Smooth muscle cell of trachea (primary cell): Measurements from ENCODE around the gene CSKMT. TPM values are rescaled to one million over a fixed set of nuclear protein-coding genes. Genes with fewer than 3 reads are reported as not detected.

ENCODE experiments used
- total RNA-seq: library from RNA; depleted of rRNA; stranded (reverse); fragments of >200 nt; gene quantifications from 2 replicates; pipeline ENCODE4 v1.2.1, GENCODE V29; 2014

CSKMT gene
- 5.2 and 7.8 TPM in 2 replicates for total RNA-seq

GRCh38 chr11:62665075-62665598, at the start of gene CSKMT, which contains the start of gene C11orf98:
Gene CSKMT (plus strand): TSS chr11:62665312. CDS start chr11:62665880, 568 bp downstream.
Gene C11orf98 (minus strand): TSS chr11:62665210. CDS start chr11:62665169, 41 bp downstream.

GRCh38 chr11:62621567-62622470, 43.3 kb upstream of the CSKMT start, which contains the start of gene B3GAT3:
Gene B3GAT3 (minus strand): TSS chr11:62621986. CDS start chr11:62621947, 39 bp downstream.

GRCh38 chr11:62645946-62646824, 18.9 kb upstream of the CSKMT start, which contains the start of gene GANAB:
Gene GANAB (minus strand): TSS chr11:62646613. CDS start chr11:62646599, 14 bp downstream.

GRCh38 chr11:62671608-62672389, 6.7 kb downstream of the CSKMT start, which contains the start of the genes LBHD1 and UQCC3:
Gene LBHD1 (minus strand): TSS chr11:62672267. CDS start chr11:62670031, 2,236 bp downstream.
Gene UQCC3 (plus strand): TSS chr11:62671673. CDS start chr11:62671746, 73 bp downstream.

GRCh38 chr11:62678770-62679696, 13.9 kb downstream of the CSKMT start, which contains the start of gene UBXN1:
Gene UBXN1 (minus strand): TSS chr11:62679073. CDS start chr11:62678923, 150 bp downstream.

GRCh38 chr11:62689421-62690183, 24.5 kb downstream of the CSKMT start, which contains the start of gene LRRN4CL:
Gene LRRN4CL (minus strand): TSS chr11:62689530. CDS start chr11:62688508, 1,022 bp downstream.

GRCh38 chr11:62707277-62707861, 42.3 kb downstream of the CSKMT start, which contains the start of the genes BSCL2 and GNG3:
Gene BSCL2 (minus strand): TSS chr11:62707424. CDS start chr11:62707195, 229 bp downstream.
Gene GNG3 (plus strand): TSS chr11:62707676. CDS start chr11:62708296, 620 bp downstream.

Other genes starting within 250 kb of the CSKMT start
- gene SCGB1A1, start 246.3 kb upstream of the CSKMT start, total RNA-seq: not detected in 2 replicates
- gene AHNAK, start 118.5 kb upstream of the CSKMT start, total RNA-seq: 867 and 944 TPM in 2 replicates
- gene EEF1G, start 91.4 kb upstream of the CSKMT start, total RNA-seq: 1,356 and 1,684 TPM in 2 replicates
- 9.7 and 13.6 TPM in 2 replicates for gene TUT1, start 73.8 kb upstream of the CSKMT start, total RNA-seq
- gene MTA2, start 63.4 kb upstream of the CSKMT start, total RNA-seq: 99.8 and 122 TPM in 2 replicates
- 24.0 and 33.6 TPM in 2 replicates for gene EML3, start 52.5 kb upstream of the CSKMT start, total RNA-seq
- gene ROM1, start 52.1 kb upstream of the CSKMT start, total RNA-seq: 3.9 and 4.6 TPM in 2 replicates
- gene B3GAT3, start 43.3 kb upstream of the CSKMT start, total RNA-seq: 26.5 and 48.8 TPM in 2 replicates
- 339 and 341 TPM in 2 replicates for gene GANAB, start 18.7 kb upstream of the CSKMT start, total RNA-seq
- 26.2 and 41.0 TPM in 2 replicates for gene INTS5, start 12.0 kb upstream of the CSKMT start, total RNA-seq
- gene C11orf98, start 102 bp upstream of the CSKMT start, total RNA-seq: 22.5 and 25.9 TPM in 2 replicates
- 6.9 and 8.7 TPM in 2 replicates for gene UQCC3, start 6.4 kb downstream of the CSKMT start, total RNA-seq
- 4.3 and 6.1 TPM in 2 replicates for gene LBHD1, start 7.0 kb downstream of the CSKMT start, total RNA-seq
- gene UBXN1, start 13.8 kb downstream of the CSKMT start, total RNA-seq: 118 and 157 TPM in 2 replicates
- 68.9 and 89.6 TPM in 2 replicates for gene LRRN4CL, start 24.2 kb downstream of the CSKMT start, total RNA-seq
- 49.5 and 76.3 TPM in 2 replicates for gene BSCL2, start 42.1 kb downstream of the CSKMT start, total RNA-seq
- gene GNG3, start 42.4 kb downstream of the CSKMT start, total RNA-seq: 0.17 TPM in 1 of 2 replicates, not detected in the other
- 9.6 and 18.3 TPM in 2 replicates for gene HNRNPUL2, start 62.1 kb downstream of the CSKMT start, total RNA-seq
- 33.1 and 36.9 TPM in 2 replicates for gene TTC9C, start 63.2 kb downstream of the CSKMT start, total RNA-seq
- gene ZBTB3, start 88.8 kb downstream of the CSKMT start, total RNA-seq: 14.1 and 17.4 TPM in 2 replicates
- gene POLR2G, start 96.3 kb downstream of the CSKMT start, total RNA-seq: 41.0 and 73.6 TPM in 2 replicates
- gene TAF6L, start 106.1 kb downstream of the CSKMT start, total RNA-seq: 26.3 and 27.2 TPM in 2 replicates
- 40.7 and 52.1 TPM in 2 replicates for gene TMEM179B, start 122.1 kb downstream of the CSKMT start, total RNA-seq
- gene TMEM223, start 126.7 kb downstream of the CSKMT start, total RNA-seq: 14.7 and 19.0 TPM in 2 replicates
- gene NXF1, start 140.1 kb downstream of the CSKMT start, total RNA-seq: 23.7 and 30.3 TPM in 2 replicates
- gene STX5, start 166.7 kb downstream of the CSKMT start, total RNA-seq: 47.5 and 48.1 TPM in 2 replicates
- gene TEX54, start 167.5 kb downstream of the CSKMT start, total RNA-seq: not detected in 2 replicates
- 26.3 and 48.0 TPM in 2 replicates for gene WDR74, start 174.3 kb downstream of the CSKMT start, total RNA-seq
- 172 and 241 TPM in 2 replicates for gene SLC3A2, start 215.6 kb downstream of the CSKMT start, total RNA-seq